MM.1S (cell line): ENCODE data around the gene DNAI1.

Source experiments
- EZH2 ChIP-seq: fragments of 300-600 bp; sonication (generic); optimal IDR thresholded peaks from 2 replicates; pipeline ENCODE3; 2017; ENCODE audit warnings: low read depth, mild to moderate bottlenecking, antibody characterized with exemption, low read length, mixed read lengths
- TF ChIP-seq, protein P1 (sequence below): fragments of 300-600 bp; sonication (generic); IDR thresholded peaks from 2 replicates; pipeline ENCODE4 v1.5.1; 2016; ENCODE audit warnings: antibody characterized with exemption, low read length, mixed read lengths

DNA sequence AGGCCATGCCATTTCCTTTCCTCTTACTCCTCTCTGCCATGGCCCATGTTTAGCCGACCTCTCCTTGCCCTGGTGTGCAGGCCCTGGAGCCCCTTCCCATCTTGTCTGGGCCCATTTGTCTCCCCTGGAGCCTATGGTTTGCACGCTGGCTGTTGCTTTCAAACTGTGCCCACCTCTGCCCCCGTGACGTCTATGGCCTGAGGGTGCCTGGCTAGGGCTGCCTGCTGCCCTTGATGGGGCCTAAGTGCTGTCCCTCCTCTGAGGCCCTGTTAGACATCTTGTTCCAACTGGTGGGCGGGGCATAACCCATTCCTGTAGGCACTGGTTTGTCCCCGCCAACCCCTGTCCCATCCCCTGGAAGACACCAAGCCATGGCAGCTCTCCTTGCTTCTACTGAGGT, 86.9 kb downstream of the DNAI1 start:
- TF ChIP-seq, protein P1, sequence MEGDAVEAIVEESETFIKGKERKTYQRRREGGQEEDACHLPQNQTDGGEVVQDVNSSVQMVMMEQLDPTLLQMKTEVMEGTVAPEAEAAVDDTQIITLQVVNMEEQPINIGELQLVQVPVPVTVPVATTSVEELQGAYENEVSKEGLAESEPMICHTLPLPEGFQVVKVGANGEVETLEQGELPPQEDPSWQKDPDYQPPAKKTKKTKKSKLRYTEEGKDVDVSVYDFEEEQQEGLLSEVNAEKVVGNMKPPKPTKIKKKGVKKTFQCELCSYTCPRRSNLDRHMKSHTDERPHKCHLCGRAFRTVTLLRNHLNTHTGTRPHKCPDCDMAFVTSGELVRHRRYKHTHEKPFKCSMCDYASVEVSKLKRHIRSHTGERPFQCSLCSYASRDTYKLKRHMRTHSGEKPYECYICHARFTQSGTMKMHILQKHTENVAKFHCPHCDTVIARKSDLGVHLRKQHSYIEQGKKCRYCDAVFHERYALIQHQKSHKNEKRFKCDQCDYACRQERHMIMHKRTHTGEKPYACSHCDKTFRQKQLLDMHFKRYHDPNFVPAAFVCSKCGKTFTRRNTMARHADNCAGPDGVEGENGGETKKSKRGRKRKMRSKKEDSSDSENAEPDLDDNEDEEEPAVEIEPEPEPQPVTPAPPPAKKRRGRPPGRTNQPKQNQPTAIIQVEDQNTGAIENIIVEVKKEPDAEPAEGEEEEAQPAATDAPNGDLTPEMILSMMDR, result no peak
- TF ChIP-seq EZH2, result no peak
